ENCODE data around the gene SMIM43.
A peak's percentile ranks its signal among the peaks of the same experiment; 100 is the strongest.

Gene SMIM43

DNA sequence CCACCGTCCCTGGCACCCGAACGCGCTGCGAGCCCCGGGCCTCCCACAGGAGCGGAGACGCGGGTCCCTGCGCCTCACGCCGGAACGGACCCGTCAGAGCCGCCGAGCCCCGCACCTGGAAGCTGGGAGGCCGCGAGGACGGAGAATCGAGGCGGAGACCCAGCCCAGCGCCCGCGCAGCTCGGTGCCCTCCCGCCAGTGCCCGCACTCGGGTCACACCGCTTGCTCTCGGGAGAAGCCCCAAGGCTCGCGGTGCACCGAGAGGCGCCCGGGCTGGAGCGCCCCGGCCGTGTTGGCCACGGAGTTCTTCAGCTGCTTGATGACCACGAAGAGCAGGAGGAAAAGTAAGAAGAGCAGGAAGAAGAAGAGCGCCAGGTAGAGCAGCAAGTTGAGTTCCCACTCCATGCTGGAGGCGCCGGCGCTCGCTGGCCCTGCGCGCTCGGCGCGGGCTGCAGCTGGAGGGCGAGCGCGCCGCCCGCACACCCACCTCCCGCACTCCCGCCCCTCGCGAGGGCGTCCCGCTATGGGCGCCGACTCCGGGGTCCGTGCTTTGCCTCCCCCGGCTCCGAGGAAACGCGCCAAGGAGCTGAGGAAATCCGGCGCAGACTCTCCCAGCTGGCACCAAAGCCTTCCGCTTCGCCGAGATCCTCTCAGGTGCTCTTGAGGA, at the start of gene SMIM43:
Gene SMIM43, minus strand, starts transcription at position 463 of the 666 bp plus-strand sequence. Its CDS starts 59 bp downstream, at position 404.
- in situ Hi-C loops (cut with MboI; ENCODE audit: low pct_unique_long_range_greater_than_20kb, low sequenced_read_pairs): no loop called here

DNA sequence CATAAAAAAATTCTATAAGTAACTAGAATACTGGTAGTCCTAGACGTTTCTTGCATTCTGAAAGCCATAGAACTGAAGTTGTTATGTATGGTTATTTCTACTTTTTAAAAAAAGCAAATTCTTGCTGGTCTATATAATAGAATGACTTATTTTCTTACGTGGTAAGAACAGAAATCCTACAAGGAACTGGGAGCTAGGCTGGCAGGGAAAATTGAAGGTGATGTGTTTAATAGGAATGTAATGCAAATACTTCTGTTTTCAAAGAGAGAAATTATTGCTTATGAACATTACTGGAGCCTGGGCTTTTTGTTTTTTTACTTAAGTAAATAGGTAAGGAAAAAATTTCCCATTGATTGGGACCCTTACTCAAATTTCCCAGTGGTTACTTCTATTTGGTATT, 49.8 kb upstream of the SMIM43 start:
- no peak for DNase-seq
- in situ Hi-C loops (cut with MboI; ENCODE audit: low pct_unique_long_range_greater_than_20kb, low sequenced_read_pairs): no loop called here

More for the DNA sequence above, at the start of gene SMIM43:
- DNase-seq: no peak

DNA sequence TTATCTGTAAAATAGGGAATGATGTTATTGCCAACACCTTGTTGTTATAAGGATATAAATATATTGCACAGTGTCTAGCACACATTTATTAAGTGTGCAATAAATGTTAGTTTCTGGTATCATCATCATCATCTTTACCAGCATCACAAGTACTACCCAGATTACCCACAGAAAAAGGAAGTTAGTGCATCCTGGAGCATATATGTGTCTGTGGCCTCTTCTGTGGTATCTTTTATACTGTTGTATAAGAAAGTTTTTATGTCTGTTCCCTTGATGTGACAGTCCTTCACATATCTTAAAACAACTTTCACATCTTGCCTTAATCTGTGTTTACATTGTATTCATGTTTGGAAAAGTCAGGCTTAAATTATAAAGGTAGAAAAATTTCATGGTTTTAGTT, 46.2 kb upstream of the SMIM43 start:
- DNase-seq: no peak
- in situ Hi-C loops (cut with MboI; ENCODE audit: low pct_unique_long_range_greater_than_20kb, low sequenced_read_pairs): no loop called here

DNA sequence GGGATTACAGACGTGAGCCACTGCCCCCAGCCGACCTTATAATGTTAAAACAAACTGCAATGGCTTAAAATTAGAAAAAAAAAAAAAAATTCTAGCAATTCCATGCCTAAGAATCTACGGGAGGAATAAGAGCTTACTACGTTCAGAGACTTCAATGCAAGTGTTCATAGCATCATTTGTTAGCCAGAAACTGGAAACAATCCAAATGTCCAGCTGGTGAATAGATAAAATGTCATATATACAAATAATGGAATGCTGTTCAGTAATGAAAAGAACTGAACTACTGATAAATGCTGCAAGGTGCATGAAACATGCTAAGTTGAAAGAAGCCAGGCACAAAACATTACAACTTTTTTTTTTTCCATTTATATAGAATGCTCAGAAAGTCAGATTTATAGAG, 41.4 kb upstream of the SMIM43 start:
- in situ Hi-C loops (cut with MboI; ENCODE audit: low pct_unique_long_range_greater_than_20kb, low sequenced_read_pairs): no loop called here
- DNase-seq: no peak

DNA sequence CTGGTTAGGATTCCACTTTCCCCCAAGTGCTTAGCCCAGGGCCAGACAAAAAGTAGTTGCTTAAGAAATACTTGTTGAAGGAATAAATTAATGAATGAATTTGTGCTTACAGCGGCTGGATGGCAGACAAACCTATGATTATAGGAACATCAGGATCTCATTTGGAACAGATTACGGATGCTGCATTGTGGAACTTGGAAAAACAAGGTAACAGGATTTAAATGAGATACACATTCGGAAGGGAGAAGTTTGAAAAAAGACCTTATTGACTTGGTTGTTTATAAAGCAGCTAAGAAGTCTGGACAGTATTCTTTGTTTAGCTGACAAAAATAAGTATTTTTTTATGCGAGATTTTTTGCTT, 36.7 kb upstream of the SMIM43 start:
- in situ Hi-C loops (cut with MboI; ENCODE audit: low pct_unique_long_range_greater_than_20kb, low sequenced_read_pairs): no loop called here
- DNase-seq: no peak

DNA sequence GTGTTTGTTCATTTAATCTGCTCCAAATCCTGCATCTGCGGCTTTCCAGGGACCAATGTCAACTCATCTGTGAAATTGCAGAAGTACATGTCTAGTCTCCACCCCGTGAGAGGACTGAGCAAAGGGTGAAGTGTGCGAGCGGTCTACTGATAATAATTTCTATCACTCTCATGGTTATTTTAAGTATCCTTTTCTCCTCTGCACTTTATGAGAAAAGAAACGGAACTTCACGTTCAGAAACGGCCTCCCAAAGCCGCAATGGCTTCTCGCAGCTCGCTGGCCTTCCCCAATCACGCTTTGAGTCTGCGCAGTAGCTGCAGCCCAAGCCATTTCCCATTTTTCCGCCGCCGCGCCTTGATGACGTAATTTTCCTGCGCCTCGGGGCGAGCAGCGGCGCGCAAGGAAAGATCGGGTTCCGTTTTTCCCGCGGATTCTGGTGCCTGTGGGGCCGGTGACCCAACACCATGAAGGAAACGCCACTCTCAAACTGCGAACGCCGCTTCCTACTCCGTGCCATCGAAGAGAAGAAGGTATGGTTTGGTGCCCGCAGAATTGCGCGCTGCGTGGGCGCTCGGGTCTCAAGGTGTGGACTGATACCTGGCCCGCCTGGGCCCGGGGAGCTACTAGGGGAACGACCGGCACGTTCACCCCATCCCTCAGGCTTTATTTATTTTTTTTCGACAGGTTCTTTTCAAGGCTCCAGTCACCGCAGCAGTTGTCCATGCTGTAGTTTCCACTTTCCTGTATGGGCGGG, 36.2 kb upstream of the SMIM43 start, which contains the start of gene EXOSC9:
Gene EXOSC9, plus strand, starts transcription at position 363 of the 754 bp plus-strand sequence. Its CDS starts 102 bp downstream, at position 465.
- peak; percentile 95 for DNase-seq
- in situ Hi-C loops (cut with MboI; ENCODE audit: low pct_unique_long_range_greater_than_20kb, low sequenced_read_pairs): no loop called here

DNA sequence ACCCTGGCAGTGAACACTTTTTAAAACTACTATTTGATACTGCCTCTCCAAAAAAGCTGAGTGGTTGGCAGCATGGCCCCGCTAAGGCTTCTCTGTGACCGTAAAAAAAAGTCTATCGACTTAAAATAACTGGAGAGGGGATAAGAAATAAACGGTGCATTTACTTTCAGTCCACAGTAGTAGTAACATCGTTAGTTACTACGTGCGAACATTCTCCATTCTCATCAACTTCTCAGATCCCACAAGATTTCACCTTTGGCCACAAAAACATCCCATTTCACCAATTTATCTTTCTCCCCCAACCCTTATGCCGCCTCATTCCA, 35.6 kb upstream of the SMIM43 start:
- DNase-seq: no peak

DNA sequence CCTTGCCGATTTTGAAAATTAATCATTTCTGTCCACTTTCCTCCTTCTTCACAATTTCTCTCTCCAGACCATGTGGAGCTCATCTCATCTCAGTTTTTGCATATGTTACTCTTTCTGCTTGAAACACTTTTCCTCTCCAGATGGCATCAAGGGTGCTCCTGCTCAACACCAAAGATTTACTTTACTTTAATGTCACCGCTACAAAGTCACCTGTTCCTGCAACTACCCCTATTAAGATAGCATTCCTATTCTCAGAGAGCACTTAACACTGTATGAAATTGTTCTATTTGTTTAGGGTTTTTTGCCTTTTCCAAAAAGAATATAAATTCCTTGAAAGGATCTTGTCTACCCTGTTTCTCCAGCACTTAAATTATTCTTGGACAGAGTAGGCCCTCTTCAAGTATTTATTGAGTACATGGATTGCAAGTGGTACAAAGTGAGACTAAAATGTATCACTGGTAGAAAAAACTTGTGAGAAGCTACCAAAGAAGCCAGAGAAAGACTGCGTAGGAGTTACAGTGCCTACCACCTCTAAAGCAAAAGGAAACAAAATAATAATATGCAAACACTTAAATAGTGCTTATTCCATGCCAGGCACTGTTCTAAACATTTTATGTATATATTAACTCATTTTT, 35.0 kb upstream of the SMIM43 start:
- DNase-seq: no peak
- in situ Hi-C loops (cut with MboI; ENCODE audit: low pct_unique_long_range_greater_than_20kb, low sequenced_read_pairs): no loop called here

More for the DNA sequence above, 35.6 kb upstream of the SMIM43 start:
- in situ Hi-C loops (cut with MboI; ENCODE audit: low pct_unique_long_range_greater_than_20kb, low sequenced_read_pairs): no loop called here

DNA sequence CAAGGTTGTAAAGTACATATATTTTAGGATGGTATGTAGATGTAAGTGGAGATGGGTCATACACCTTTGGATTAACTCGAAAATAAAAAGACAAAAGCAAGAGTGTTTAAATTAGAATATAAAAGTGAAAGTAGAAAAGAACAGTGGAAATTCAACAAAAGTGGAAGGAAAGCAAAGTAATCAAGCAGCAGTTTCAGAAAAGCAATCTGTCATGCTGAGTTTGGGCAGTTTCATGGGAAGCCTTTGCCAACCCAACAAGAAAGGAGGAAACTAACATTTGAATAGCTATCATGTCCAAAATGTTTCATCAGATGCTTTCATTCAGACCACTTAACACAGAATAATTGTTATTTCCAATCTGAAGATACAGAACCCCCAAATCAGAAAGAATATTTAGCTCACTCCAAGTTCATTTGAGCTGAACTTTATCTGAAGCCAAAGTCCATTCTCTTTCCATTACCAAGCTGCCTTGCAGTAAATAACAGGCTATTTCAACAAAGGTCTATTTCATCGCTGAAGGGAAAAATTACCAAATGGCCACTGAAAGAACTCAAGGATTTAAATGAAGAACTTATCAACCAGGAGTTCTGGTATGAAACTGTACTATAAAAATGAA, 34.4 kb upstream of the SMIM43 start:
- no peak for DNase-seq
- in situ Hi-C loops (cut with MboI; ENCODE audit: low pct_unique_long_range_greater_than_20kb, low sequenced_read_pairs): no loop called here

DNA sequence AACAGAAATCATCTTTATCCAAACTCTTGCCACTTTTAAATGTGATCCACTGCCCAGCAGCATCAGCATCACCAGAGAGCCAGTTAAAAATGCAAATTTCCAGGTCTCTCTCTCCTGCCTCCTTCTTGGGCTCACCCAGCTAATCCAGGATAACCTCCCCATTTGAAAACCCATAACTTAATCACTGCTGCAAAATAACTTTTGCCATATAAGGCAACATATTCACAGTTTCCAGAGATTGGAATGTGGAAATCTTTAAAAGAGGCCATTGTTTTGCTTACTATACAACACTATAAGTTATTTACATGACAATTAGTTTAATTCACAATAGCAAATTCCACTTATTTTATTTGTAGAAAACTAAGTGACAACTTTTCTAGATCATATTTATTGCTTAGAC, 31.3 kb upstream of the SMIM43 start:
- in situ Hi-C loops (cut with MboI; ENCODE audit: low pct_unique_long_range_greater_than_20kb, low sequenced_read_pairs): no loop called here
- DNase-seq: no peak

DNA sequence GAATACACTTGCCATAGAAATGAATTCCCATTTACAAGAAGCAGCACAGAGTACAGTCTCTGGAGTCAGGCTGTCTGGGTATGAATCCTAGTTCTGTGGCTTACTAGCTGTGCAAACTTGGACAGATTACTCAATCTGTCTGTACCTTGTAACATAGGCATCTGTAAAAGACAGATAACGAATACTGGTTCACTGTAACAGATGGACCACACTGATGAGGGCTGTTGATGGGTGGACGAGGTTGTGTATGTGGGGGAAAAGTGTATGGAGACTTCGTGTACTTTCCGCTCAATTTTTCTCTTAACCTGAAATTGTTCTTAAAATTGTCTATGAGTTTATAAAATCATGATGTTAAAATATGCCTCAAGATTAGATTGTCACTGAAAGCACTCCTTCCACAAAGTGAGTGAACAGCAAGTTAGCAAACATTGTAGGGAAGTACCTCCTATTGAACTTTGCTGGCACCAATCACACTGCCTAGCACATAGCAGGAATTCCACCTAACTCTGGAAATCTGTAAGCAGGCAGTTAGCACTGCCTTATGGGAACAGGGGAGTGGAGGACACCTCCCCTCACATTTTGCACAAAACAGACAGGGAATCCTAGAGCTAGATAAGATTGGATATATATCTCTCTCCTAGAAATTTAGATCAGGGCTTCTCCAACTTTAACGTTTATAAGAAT, 29.7 kb upstream of the SMIM43 start:
- in situ Hi-C loops (cut with MboI; ENCODE audit: low pct_unique_long_range_greater_than_20kb, low sequenced_read_pairs): no loop called here
- DNase-seq: no peak

DNA sequence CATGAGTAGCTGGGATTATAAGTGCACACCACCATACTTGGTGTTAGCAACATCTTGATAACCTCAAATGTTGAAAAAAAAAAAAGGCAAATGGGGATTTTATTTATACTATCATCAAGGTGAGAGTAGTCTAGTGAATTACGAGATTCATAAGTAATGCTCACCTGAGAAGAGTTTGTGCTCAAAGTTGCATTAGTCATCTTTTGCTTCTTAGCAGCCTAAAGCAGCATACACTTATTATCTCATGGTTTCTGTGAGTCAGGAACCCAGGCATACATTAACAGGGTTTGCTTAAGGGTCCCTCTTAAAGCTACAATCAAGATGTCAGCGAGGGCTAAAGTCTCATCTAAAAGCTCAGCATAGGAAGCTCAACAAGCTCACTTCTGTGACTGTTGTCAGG, 28.0 kb upstream of the SMIM43 start:
- in situ Hi-C loops (cut with MboI; ENCODE audit: low pct_unique_long_range_greater_than_20kb, low sequenced_read_pairs): no loop called here
- no peak for DNase-seq

DNA sequence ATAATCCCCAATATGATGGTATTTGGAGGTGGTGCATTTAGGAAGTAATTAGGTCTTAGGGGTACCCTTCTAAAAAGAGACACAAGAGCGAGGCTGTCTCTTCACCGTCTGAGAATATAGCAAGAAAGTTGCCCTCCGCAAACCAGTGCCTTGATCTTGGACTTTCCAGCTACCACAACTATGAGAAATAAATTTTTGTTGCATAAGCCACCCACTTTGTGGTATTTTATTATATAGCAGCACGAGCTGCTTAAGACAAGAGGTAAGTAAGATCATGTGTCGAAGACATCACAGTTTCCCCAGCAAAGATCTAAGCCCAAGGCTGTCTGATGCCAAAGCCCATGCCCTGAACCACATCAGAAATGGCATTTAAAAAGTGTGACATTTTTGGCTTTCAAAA, 26.5 kb upstream of the SMIM43 start:
- no peak for DNase-seq
- in situ Hi-C loops (cut with MboI; ENCODE audit: low pct_unique_long_range_greater_than_20kb, low sequenced_read_pairs): no loop called here

DNA sequence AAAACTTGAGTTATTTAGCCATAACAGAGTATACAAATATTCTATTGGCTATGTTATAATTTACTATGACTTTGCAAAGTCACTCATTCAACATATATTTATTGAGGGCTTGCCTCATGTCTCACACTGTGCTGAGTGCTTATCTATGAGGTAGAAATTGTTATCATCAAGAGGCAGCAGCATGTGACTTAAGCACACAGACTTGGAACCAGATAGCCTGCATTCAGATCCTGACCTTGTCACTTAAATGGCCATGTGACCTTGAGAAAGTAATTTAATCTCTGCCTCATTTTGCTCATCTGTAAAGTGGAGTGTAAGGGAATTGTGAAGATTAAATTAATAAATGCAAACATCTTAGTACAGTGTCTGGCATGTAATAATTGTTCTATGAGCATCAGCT, 26.0 kb upstream of the SMIM43 start:
- in situ Hi-C loops (cut with MboI; ENCODE audit: low pct_unique_long_range_greater_than_20kb, low sequenced_read_pairs): no loop called here
- no peak for DNase-seq

DNA sequence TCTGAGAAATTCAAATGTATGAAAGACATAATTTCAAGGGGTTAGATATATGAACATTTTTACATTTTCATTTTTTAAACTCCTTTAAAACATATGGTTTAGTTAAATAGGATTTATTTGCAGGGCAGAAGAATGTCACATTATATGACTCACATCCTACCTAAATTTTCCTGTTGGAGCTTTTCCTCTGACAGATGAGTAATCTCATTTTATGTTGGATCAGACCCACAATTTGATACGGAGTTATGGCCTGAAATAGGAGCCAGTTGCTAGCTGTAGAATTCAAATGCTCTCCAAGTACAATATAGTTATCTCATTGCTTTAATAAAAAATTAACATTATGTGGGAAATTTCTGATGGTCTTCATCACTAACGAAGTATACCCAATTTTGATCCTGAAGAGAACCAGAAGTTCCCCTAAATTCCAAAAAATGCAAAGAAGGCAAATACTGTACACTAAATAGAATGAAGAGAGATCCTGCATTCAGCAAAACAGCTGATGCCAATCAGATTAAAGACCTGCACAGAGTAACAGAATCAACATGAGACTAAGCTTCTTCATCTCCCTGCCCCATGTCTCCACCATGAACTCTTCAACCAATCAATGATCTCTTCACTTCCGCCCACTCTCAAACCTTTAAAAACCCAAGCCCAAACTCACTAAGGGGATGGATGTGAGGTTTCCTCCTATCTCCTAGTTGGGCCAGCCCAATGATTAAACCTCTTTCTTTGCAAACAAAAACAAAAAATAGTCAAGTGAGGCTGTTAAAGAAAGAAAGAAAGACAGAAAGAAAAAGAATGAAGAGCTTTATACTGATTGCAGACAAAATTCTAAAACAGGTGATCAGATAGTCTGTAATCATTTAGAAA, 25.2 kb upstream of the SMIM43 start:
- in situ Hi-C loops (cut with MboI; ENCODE audit: low pct_unique_long_range_greater_than_20kb, low sequenced_read_pairs): no loop called here
- DNase-seq: no peak

DNA sequence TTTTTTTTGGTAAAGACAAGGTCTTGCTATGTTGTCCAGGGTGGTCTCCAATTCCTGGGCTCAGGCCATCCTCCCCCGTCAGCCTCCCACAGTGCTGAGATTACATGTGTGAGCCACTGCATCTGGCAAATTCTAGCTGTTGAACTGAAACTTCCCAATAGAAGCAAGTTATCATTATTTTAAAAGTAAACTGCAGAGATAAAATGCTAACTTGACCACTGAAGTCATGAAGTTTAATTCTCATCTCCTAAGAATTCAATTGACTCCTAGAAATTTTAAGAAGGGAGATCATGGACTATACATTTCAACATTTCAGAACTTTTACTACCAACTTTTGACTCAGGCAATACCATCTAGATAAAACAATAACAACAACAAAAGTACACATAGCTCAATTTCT, 24.5 kb upstream of the SMIM43 start:
- in situ Hi-C loops (cut with MboI; ENCODE audit: low pct_unique_long_range_greater_than_20kb, low sequenced_read_pairs): no loop called here
- no peak for DNase-seq

DNA sequence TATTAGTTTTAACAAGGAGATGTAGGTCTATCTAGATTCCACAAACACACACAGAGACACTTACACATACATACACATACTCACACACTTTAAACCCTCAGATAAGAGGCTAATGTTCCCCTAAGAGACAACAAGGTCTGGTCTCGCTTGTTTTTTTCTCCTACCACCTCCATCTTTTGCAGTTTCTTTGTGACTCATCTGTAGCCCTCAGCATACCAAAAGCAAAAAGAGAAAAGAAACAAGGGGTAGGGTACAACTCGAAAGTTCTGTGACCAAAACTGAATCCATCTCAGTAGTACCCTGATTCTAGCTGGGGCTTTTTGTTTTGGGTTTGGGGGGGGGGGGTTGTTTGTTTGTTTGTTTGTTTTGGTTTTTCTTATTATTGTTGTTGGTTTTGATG, 23.9 kb upstream of the SMIM43 start:
- in situ Hi-C loops (cut with MboI; ENCODE audit: low pct_unique_long_range_greater_than_20kb, low sequenced_read_pairs): no loop called here
- no peak for DNase-seq

DNA sequence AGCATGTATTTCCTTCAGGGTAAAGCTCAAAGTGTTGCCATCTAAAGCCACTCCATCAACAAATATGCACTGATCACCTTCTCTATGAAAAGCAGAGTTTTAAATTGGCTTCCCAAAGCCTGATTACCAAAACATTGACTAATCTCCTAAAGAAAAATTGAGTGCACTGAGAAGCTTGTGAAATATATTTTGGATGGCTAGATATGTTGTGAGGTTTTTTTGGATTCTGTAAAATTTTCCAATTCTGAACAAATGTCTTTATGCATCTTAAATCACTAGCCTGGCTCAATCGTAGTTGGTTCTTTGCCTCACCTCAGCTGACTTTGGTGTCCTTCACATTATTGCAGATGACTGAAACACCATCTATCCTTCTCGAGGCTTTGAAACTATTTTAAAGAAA, 21.3 kb upstream of the SMIM43 start:
- DNase-seq: no peak
- in situ Hi-C loops (cut with MboI; ENCODE audit: low pct_unique_long_range_greater_than_20kb, low sequenced_read_pairs): no loop called here

DNA sequence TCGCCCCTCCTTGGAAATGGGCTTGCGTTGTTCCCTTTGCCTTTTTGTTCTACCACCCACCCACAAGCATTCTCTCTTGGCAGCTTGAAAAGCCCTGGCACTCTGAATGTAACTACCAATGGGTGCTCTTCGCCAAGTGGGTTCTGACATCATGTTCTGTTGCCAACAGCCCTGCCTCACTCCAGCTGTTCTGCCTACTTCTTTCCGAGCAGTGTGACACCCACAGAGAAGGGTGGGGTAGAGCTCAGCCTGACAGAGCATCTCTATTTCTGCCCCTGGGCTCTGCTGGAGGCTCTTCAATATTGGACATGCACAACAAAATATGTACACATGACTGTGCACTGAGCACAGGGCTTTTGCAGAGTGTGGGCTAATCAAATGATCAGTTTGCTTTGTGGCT, 20.5 kb upstream of the SMIM43 start:
- DNase-seq: no peak
- in situ Hi-C loops (cut with MboI; ENCODE audit: low pct_unique_long_range_greater_than_20kb, low sequenced_read_pairs): no loop called here
